GM10847 (cell line): ENCODE results near the gene WRAP73.

Experiments
- POLR2A ChIP-seq: IDR thresholded peaks from 2 replicates; pipeline ENCODE4 v1.6.1; 2011; ENCODE audit not compliant: insufficient read length; ENCODE audit errors: extremely low read depth

Gene WRAP73

GRCh38 chr1:3624200-3625136 lies 25.4 kb downstream of the WRAP73 start, which contains the start of gene TPRG1L:
Gene TPRG1L (plus strand): TSS chr1:3625015. CDS start chr1:3625073, 58 bp downstream.
- TF ChIP-seq POLR2A = peak; percentile 17

GRCh38 chr1:3623441-3624199 lies 26.3 kb downstream of the WRAP73 start:
- no peak for TF ChIP-seq POLR2A

- TF ChIP-seq POLR2A = no peak
Measured at GRCh38 chr1:3620708-3621107, 29.2 kb downstream of the WRAP73 start.

- no peak for TF ChIP-seq POLR2A
Measured at GRCh38 chr1:3618881-3619671, 30.8 kb downstream of the WRAP73 start.

GRCh38 chr1:3618531-3618880 lies 31.4 kb downstream of the WRAP73 start:
- no peak for TF ChIP-seq POLR2A

GRCh38 chr1:3617806-3618345 lies 32.0 kb downstream of the WRAP73 start:
- TF ChIP-seq POLR2A = no peak

- TF ChIP-seq POLR2A = no peak
Measured at GRCh38 chr1:3616861-3617260, 33.0 kb downstream of the WRAP73 start.

- TF ChIP-seq POLR2A = no peak
Measured at GRCh38 chr1:3614755-3615742, 34.9 kb downstream of the WRAP73 start.

- TF ChIP-seq POLR2A = no peak
Measured at GRCh38 chr1:3612123-3612522, 37.8 kb downstream of the WRAP73 start.

- no peak for TF ChIP-seq POLR2A
Measured at GRCh38 chr1:3611170-3612019, 38.5 kb downstream of the WRAP73 start, which contains the start of gene MEGF6. Gene MEGF6 (minus strand): TSS chr1:3611508. CDS start chr1:3611268, 240 bp downstream.

- no peak for TF ChIP-seq POLR2A
Measured at GRCh38 chr1:3610527-3611169, 39.3 kb downstream of the WRAP73 start.

GRCh38 chr1:3609769-3610526 lies 40.0 kb downstream of the WRAP73 start:
- TF ChIP-seq POLR2A = no peak
